H1 (cell line): ENCODE data around the gene VPS35L. TPM values are rescaled to one million over a fixed set of nuclear protein-coding genes. Genes with fewer than 3 reads are reported as not detected.

Source experiments
- CTCF ChIA-PET: fragments of 300-600 bp; sonication (Branson Sonifier 250); formaldehyde crosslinking; loops from one replicate; lab custom pipeline; 2021; ENCODE audit not compliant: partially characterized antibody; lab: Charles Lee
- POLR2A ChIA-PET: fragments of 300-600 bp; sonication (Branson Sonifier 250); formaldehyde crosslinking; loops from one replicate; lab custom pipeline; 2021; ENCODE audit warnings: inconsistent platforms; ENCODE audit not compliant: partially characterized antibody; lab: Charles Lee
- DNase-seq, 2 experiments: peaks; one replicate each; pipeline versions ENCODE4 v3.0.0 to v3.0.0-alpha.2; 2010 to 2022; ENCODE audit warnings: low spot score in 2 of 2, low read depth in 1 of 2, mixed read lengths in 1 of 2
- FAIRE-seq: peaks from 2 replicates; lab custom pipeline; 2011; peaks lifted over from hg19 to GRCh38; lab: Jason Lieb, UNC
- H2AFZ ChIP-seq: 2 replicates; pipeline ENCODE4 v1.8.1; 2012; ENCODE audit warnings: low read length, inconsistent platforms
- H2AK5ac ChIP-seq: 2 replicates; pipeline ENCODE4 v1.6.1; 2013; ENCODE audit warnings: low read depth, low read length
- H2BK120ac ChIP-seq: replicated peaks from 2 replicates; pipeline ENCODE3; 2013; ENCODE audit warnings: low read depth, low read length, inconsistent platforms
- H2BK12ac ChIP-seq: 2 replicates; pipeline ENCODE4 v1.6.1; 2013; ENCODE audit warnings: low read depth, low read length
- H2BK15ac ChIP-seq: 2 replicates; pipeline ENCODE4 v1.6.1; 2013; ENCODE audit warnings: low read length
- H2BK20ac ChIP-seq: 2 replicates; pipeline ENCODE4 v1.6.1; 2013; ENCODE audit warnings: low read length
- H2BK5ac ChIP-seq: 2 replicates; pipeline ENCODE4 v1.6.1; 2013; ENCODE audit warnings: low read depth, low read length
- H3K14ac ChIP-seq: 2 replicates; pipeline ENCODE4 v1.6.1; 2013; ENCODE audit warnings: inconsistent platforms; ENCODE audit not compliant: insufficient read length
- H3K18ac ChIP-seq: 2 replicates; pipeline ENCODE4 v1.6.1; 2013; ENCODE audit warnings: low read length; ENCODE audit errors: extremely low read depth
- H3K23ac ChIP-seq: 2 replicates; pipeline ENCODE4 v1.6.1; 2013; ENCODE audit warnings: inconsistent platforms; ENCODE audit not compliant: insufficient read length
- H3K23me2 ChIP-seq: 2 replicates; pipeline ENCODE4 v1.6.1; 2013; ENCODE audit warnings: low read depth, low read length
- H3K27ac ChIP-seq: 2 replicates; pipeline ENCODE4 v1.6.1; 2011; ENCODE audit warnings: low read depth, low read length, inconsistent platforms
- H3K27me3 ChIP-seq, 4 experiments: replicated peaks in 1 of 4; 1 replicate in 1 of 4; 2 replicates in 3 of 4; pipeline versions ENCODE4 v1.6.1 to v1.8.1; 2011 to 2013; ENCODE audit warnings: low read length in 3 of 4, mild to moderate bottlenecking in 3 of 4, inconsistent platforms in 2 of 4, mixed read lengths in 2 of 4, moderate library complexity in 1 of 4; ENCODE audit not compliant: control insufficient read depth in 3 of 4, insufficient read depth in 3 of 4; ENCODE audit errors: extremely low read depth in 1 of 4
- H3K36me3 ChIP-seq, 4 experiments: 2 replicates each; pipeline versions ENCODE4 v1.6.1 to v1.8.1; 2011 to 2013; ENCODE audit warnings: mild to moderate bottlenecking in 4 of 4, low read length in 3 of 4, moderate library complexity in 2 of 4, control low read depth in 1 of 4, inconsistent platforms in 1 of 4; ENCODE audit not compliant: insufficient read depth in 4 of 4, control insufficient read depth in 2 of 4
- H3K4ac ChIP-seq: replicated peaks from 2 replicates; pipeline ENCODE3; 2013; ENCODE audit warnings: low read length, low read depth, mixed read lengths, inconsistent platforms; ENCODE audit not compliant: insufficient read length
- H3K4me1 ChIP-seq, 4 experiments: replicated peaks in 1 of 4; 1 replicate in 1 of 4; 2 replicates in 3 of 4; pipeline versions ENCODE4 v1.6.1 to v1.8.1; 2011 to 2013; ENCODE audit warnings: low read length in 3 of 4, inconsistent platforms in 2 of 4, mixed read lengths in 1 of 4; ENCODE audit not compliant: insufficient read depth in 4 of 4, control insufficient read depth in 3 of 4
- H3K4me2 ChIP-seq, 2 experiments: 2 replicates each; pipeline versions ENCODE4 v1.6.1 to v1.8.1; 2011 to 2013; ENCODE audit warnings: low read depth in 2 of 2, low read length in 2 of 2, control low read depth in 1 of 2, inconsistent platforms in 1 of 2, mild to moderate bottlenecking in 1 of 2; ENCODE audit not compliant: insufficient read depth in 1 of 2
- H3K4me3 ChIP-seq, 4 experiments: fragments of 200-600, 300-600 bp in 1 of 4; sonication (generic), shearing (Covaris generic), sonication (Bioruptor Twin) in 1 of 4; 2 replicates each; pipeline versions ENCODE4 v1.5.1 to v1.8.1; 2011 to 2016; ENCODE audit warnings: low read length in 4 of 4, low read depth in 3 of 4, control low read depth in 2 of 4, inconsistent platforms in 2 of 4, mild to moderate bottlenecking in 2 of 4, mixed read lengths in 1 of 4, moderate library complexity in 1 of 4; ENCODE audit not compliant: insufficient read depth in 2 of 4; ENCODE audit errors: extremely low read depth in 1 of 4
- H3K56ac ChIP-seq: replicated peaks from 2 replicates; pipeline ENCODE3; 2013; ENCODE audit warnings: low read depth, mild to moderate bottlenecking, mixed read lengths, low read length, inconsistent platforms; ENCODE audit not compliant: insufficient read length
- H3K79me1 ChIP-seq: 2 replicates; pipeline ENCODE4 v1.6.1; 2013; ENCODE audit warnings: low read depth, low read length, control low read depth
- H3K79me2 ChIP-seq, 2 experiments: 2 replicates each; pipeline versions ENCODE4 v1.6.1 to v1.8.1; 2012 to 2013; ENCODE audit warnings: low read length in 2 of 2, mild to moderate bottlenecking in 2 of 2, inconsistent platforms in 1 of 2; ENCODE audit not compliant: insufficient read depth in 2 of 2, control insufficient read depth in 1 of 2
- H3K9ac ChIP-seq, 4 experiments: replicated peaks in 1 of 4; 1 replicate in 1 of 4; 2 replicates in 3 of 4; pipeline versions ENCODE4 v1.6.1 to v1.8.1; 2011 to 2013; ENCODE audit warnings: low read depth in 3 of 4, low read length in 3 of 4, control low read depth in 2 of 4, mild to moderate bottlenecking in 2 of 4, moderate library complexity in 2 of 4, inconsistent platforms in 1 of 4; ENCODE audit errors: extremely low read depth in 1 of 4
- H3K9me3 ChIP-seq, 2 experiments: 2 replicates each; pipeline versions ENCODE4 v1.6.1 to v1.8.1; 2012 to 2013; ENCODE audit warnings: mild to moderate bottlenecking in 2 of 2, moderate library complexity in 2 of 2, control low read depth in 1 of 2, inconsistent platforms in 1 of 2, low read depth in 1 of 2, low read length in 1 of 2, mixed read lengths in 1 of 2; ENCODE audit not compliant: insufficient read depth in 2 of 2
- H4K20me1 ChIP-seq, 2 experiments: replicated peaks in 1 of 2; 2 replicates each; pipeline versions ENCODE3 to v1.8.1; 2011 to 2013; ENCODE audit warnings: inconsistent platforms in 2 of 2, low read length in 2 of 2, mild to moderate bottlenecking in 1 of 2; ENCODE audit not compliant: insufficient read depth in 2 of 2, control insufficient read depth in 1 of 2
- H4K5ac ChIP-seq: 2 replicates; pipeline ENCODE4 v1.6.1; 2013; ENCODE audit warnings: low read length, low read depth, mixed read lengths, inconsistent platforms; ENCODE audit not compliant: insufficient read length
- H4K8ac ChIP-seq: 2 replicates; pipeline ENCODE4 v1.8.0; 2013; ENCODE audit warnings: mild to moderate bottlenecking, moderate library complexity, low read length, inconsistent platforms; ENCODE audit not compliant: insufficient read depth; ENCODE audit errors: extremely low read depth
- H4K91ac ChIP-seq: replicated peaks from 2 replicates; pipeline ENCODE3; 2013; ENCODE audit warnings: low read length, mixed read lengths, inconsistent platforms; ENCODE audit not compliant: insufficient read length
- CHD2 ChIP-seq: IDR thresholded peaks from 2 replicates; pipeline ENCODE4 v1.6.1; 2012; ENCODE audit warnings: low read length, improper control_type of control experiment
- EP300 ChIP-seq, 2 experiments: IDR thresholded peaks; 1 replicate in 1 of 2; 2 replicates in 1 of 2; pipeline ENCODE4 v1.6.1; 2011 to 2012; ENCODE audit warnings: low read depth in 2 of 2, low read length in 2 of 2, mild to moderate bottlenecking in 2 of 2, borderline replicate concordance in 1 of 2, inconsistent platforms in 1 of 2, moderate library complexity in 1 of 2
- HDAC2 ChIP-seq, 2 experiments: fragments of 300-600 bp in 1 of 2; sonication (generic) in 1 of 2; IDR thresholded peaks; 2 replicates each; pipeline ENCODE4 v1.6.1; 2011 to 2012; ENCODE audit warnings: low read depth in 2 of 2, low read length in 2 of 2, mild to moderate bottlenecking in 2 of 2, moderate library complexity in 2 of 2, borderline replicate concordance in 1 of 2, inconsistent platforms in 1 of 2
- HDAC6 ChIP-seq: IDR thresholded peaks from one replicate; pipeline ENCODE4 v1.7.1; 2012; ENCODE audit warnings: low read depth, mild to moderate bottlenecking, inconsistent platforms, low read length, moderate library complexity
- POLR2A ChIP-seq, 2 experiments: IDR thresholded peaks; 1 replicate in 1 of 2; 2 replicates in 1 of 2; pipeline ENCODE4 v1.6.1; 2011; ENCODE audit warnings: low read depth in 2 of 2, low read length in 2 of 2, mild to moderate bottlenecking in 2 of 2; ENCODE audit errors: control extremely low read depth in 1 of 2
- POU5F1 ChIP-seq: IDR thresholded peaks from 2 replicates; pipeline ENCODE4 v1.6.1; 2011; ENCODE audit warnings: low read depth, mild to moderate bottlenecking, low read length, moderate library complexity
- RXRA ChIP-seq: IDR thresholded peaks from 2 replicates; pipeline ENCODE4 v1.6.1; 2011; ENCODE audit warnings: low read depth, mild to moderate bottlenecking, low read length, moderate library complexity; ENCODE audit not compliant: insufficient read depth
- SAP30 ChIP-seq: fragments of 300-600 bp; sonication (generic); IDR thresholded peaks from 2 replicates; pipeline ENCODE4 v1.7.1; 2012; ENCODE audit warnings: low read length, moderate library complexity, mild to moderate bottlenecking, inconsistent platforms; ENCODE audit not compliant: insufficient read depth, insufficient replicate concordance
- SP1 ChIP-seq: IDR thresholded peaks from 2 replicates; pipeline ENCODE4 v1.6.1; 2011; ENCODE audit warnings: low read depth, low read length
- SP2 ChIP-seq: IDR thresholded peaks from 2 replicates; pipeline ENCODE4 v1.6.1; 2012; ENCODE audit warnings: mild to moderate bottlenecking, low read length, inconsistent platforms
- SP4 ChIP-seq: IDR thresholded peaks from 2 replicates; pipeline ENCODE4 v1.6.1; 2012; ENCODE audit warnings: low read length, inconsistent platforms
- SRF ChIP-seq: IDR thresholded peaks from 2 replicates; pipeline ENCODE4 v1.6.1; 2011; ENCODE audit warnings: mild to moderate bottlenecking, low read depth, low read length, moderate library complexity
- TEAD4 ChIP-seq: IDR thresholded peaks from 2 replicates; pipeline ENCODE4 v1.6.1; 2012; ENCODE audit warnings: low read depth, low read length, inconsistent platforms, mixed read lengths
- WGBS, 2 experiments: shearing (Covaris generic) in 1 of 2; methylation state at CpG; one replicate each; pipeline versions ENCODE4 v1.1.6 to v1.1.7; 2013 to 2015; ENCODE audit warnings: low lambda C conversion rate in 2 of 2, mixed read lengths in 2 of 2, inconsistent platforms in 1 of 2, low coverage in 1 of 2, missing lambda C conversion rate in 1 of 2; ENCODE audit not compliant: insufficient replicate concordance in 2 of 2, insufficient coverage in 1 of 2, insufficient read length in 1 of 2; ENCODE audit errors: extremely low coverage in 1 of 2, missing lambda C conversion rate in 1 of 2; 5-methylcytosine and 5-hydroxymethylcytosine counted together
- polyA plus RNA-seq, 7 experiments: library from polyadenylated mRNA; depleted of rRNA in 3 of 7; stranded (reverse) in 5 of 7; unstranded in 2 of 7; fragments of >200 nt in 5 of 7; fragments of 200-250 nt in 2 of 7; gene quantifications; 1 replicate in 5 of 7; 2 replicates in 1 of 7; 4 replicates in 1 of 7; pipeline versions ENCODE4 v1.2.1 to v1.2.3, GENCODE V29; 2011 to 2013; ENCODE audit warnings: missing spikeins in 2 of 7, mixed read lengths in 2 of 7
- total RNA-seq: library from RNA; stranded (reverse); fragmentation: NEBNext Ultra II Directional; extraction: Animal tissue kit (Norgen Biotek cat#: 25700); gene quantifications from 2 replicates; pipeline ENCODE4 v1.2.1, GENCODE V29; 2021

VPS35L gene
- total and polyA plus RNA-seq, 2 of the 8 experiments (the other 6 are each of a cell fraction or from before 2014, with no cell fraction given), result 31.5 to 57.1 TPM

- Histone ChIP-seq H3K9me3 (no peaks in the 10 kb centered on the region), H3K4me1 (no peaks in the 10 kb centered on the region), H3K27me3 (no peaks in the 10 kb centered on the region), H4K8ac (no peak overlapping the region), H2BK120ac (no peak overlapping the region), H2BK20ac (no peak overlapping the region), H3K4me2 (no peak overlapping the region), H3K79me2 (no peaks in the 10 kb centered on the region), H3K79me1 (no peaks in the 10 kb centered on the region), H3K18ac (no peak overlapping the region), H2AFZ (no peak overlapping the region), H3K4me3 (no peak overlapping the region), H4K91ac (no peak overlapping the region), H3K36me3 (peaks cover 2 to 28% (median 21%) of the 10 kb centered on the region in 4 experiments; a peak in 7 of 8 replicates), H3K9ac (no peak overlapping the region), H4K20me1 (no peaks in the 10 kb centered on the region), H3K56ac (no peak overlapping the region), H3K14ac (no peak overlapping the region), H2BK5ac (no peak overlapping the region), H2BK15ac (no peak overlapping the region), H4K5ac (no peak overlapping the region), H3K23ac (no peak overlapping the region), H3K27ac (no peak overlapping the region), H2BK12ac (no peak overlapping the region), H3K4ac (no peak overlapping the region), H3K23me2 (no peaks in the 10 kb centered on the region), H2AK5ac (no peak overlapping the region)
- DNase-seq, result no peak
- ChIA-PET CTCF (interaction anchor here (0.7 to 0.8 kb wide), 2 partner anchors 13 to 97 kb away, joined by 3 read pairs; no protein-coding TSS in a partner anchor), POLR2A (no interaction called here)
- no peak for FAIRE-seq
- no peak for TF ChIP-seq SRF
- TF ChIP-seq HDAC2 (IDR thresholded peaks at IDR 0.05; ENCODE audit: borderline replicate concordance in 1 of 2, low read depth in 2 of 2, low read length in 2 of 2), result no peak
- no peak for TF ChIP-seq SP4
- no peak for TF ChIP-seq EP300 (IDR thresholded peaks at IDR 0.05; ENCODE audit: borderline replicate concordance in 1 of 2, low read depth in 2 of 2, low read length in 2 of 2)
- no peak for TF ChIP-seq SP2
- no peak for TF ChIP-seq RXRA
- TF ChIP-seq SP1, result no peak
- no peak for TF ChIP-seq CHD2
- no peak for TF ChIP-seq POLR2A (IDR thresholded peaks at IDR 0.05; ENCODE audit: control extremely low read depth in 1 of 2, low read depth in 2 of 2, low read length in 2 of 2)
- TF ChIP-seq POU5F1, result no peak
- TF ChIP-seq HDAC6, result no peak
- TF ChIP-seq SAP30, result no peak
- no peak for TF ChIP-seq TEAD4
- 93% methylated on average over 9 of the region's 9 CpGs; no CpG with 5 or more reads in 1 of the 2 experiments for WGBS, 2 experiments
These were observed 99.8 kb downstream of the VPS35L start for GRCh38 chr16:19655242-19655777.
